Adipose tissue (tissue), 3 donors: Measurements from ENCODE around the gene ZCRB1. TPM values are rescaled to one million over a fixed set of nuclear protein-coding genes. Genes with fewer than 3 reads are reported as not detected.
"Not testable (repeated sequence)": the region's sequence is repeated elsewhere in the genome, so short reads cannot be mapped to it uniquely, and the experiment has no call there.

Experiments used
- H3K27ac ChIP-seq: one replicate; pipeline ENCODE4 v1.5.1; 2013; ENCODE audit warnings: low read depth, low read length
- WGBS, 3 donors: extraction: QIAGEN DNeasy Blood & Tissue Kit; methylation state at CpG; one replicate each; pipeline ENCODE4 v1.1.7; 2013; 5-methylcytosine and 5-hydroxymethylcytosine counted together
- polyA plus RNA-seq, 3 donors: library from polyadenylated mRNA; stranded (reverse); fragments of 200-250 nt; gene quantifications; one replicate each; pipeline ENCODE4 v1.2.3, GENCODE V29; 2013
- donor health status: healthy with polysubstance abuse.
- donor health status: Bipolar disorder and iron deficiency.
- donor health status: healthy.

The ZCRB1 gene, protein sequence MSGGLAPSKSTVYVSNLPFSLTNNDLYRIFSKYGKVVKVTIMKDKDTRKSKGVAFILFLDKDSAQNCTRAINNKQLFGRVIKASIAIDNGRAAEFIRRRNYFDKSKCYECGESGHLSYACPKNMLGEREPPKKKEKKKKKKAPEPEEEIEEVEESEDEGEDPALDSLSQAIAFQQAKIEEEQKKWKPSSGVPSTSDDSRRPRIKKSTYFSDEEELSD
- polyA plus RNA-seq = 10 to 100 TPM; 17.7 to 60.2 (median 27.5) TPM

DNA sequence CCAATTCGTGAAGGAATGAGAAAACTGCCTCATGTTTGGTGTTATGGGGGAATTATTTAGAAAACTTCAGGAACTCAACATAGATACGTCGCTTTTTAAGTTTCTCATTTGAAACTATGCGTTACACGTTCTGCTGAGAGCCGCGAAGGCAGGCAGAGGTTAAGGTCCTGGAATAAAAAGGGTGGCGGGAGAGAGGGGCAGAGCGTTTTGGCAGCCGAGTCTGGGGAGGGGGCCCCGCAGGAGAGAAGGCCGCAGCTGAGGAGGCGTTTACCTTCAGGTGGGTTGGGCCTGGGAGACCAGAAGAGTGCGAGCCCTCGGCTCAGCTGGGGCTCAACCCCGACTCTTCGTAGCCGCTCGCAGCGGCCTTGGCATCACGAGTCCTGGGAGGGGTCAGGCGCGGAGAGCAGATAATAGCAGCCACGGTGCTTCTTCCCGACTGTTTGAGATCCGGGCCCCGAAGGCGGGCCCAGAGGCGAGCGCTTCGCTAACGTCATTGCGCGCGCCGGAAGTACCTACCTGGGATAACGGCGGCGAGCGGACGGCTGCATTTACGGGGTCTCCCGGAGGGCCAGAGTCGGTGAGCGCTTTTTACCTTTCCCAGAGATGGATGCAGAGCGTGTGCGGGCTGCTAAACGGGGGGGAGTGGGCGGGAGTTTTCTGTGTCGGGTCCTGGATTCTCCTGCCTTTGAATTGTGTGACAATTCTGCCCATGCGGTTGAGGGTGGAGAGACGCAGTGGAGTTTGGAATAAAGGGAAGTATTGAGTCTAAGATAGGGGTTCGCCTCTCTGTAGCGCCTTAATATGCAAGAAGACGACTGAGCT, at the start of gene ZCRB1, which contains the start of gene PPHLN1:
Gene ZCRB1 (minus strand): TSS at position 442 of the 822 bp plus-strand sequence. CDS start 1,992 bp downstream, outside the sequence.
Gene PPHLN1 (plus strand): TSS at position 515 of the 822 bp plus-strand sequence. CDS start 9,736 bp downstream, outside the sequence.
- H3K27ac ChIP-seq = peak within 1 kb of the TSS; percentile 66
- 0 to 1% (median 0%) methylated on average over 55 of the region's 55 CpGs for WGBS, 3 donors

- H3K27ac ChIP-seq = no peak overlapping the region
Measured at GRCh38 chr12:42373669-42374068, 47.8 kb upstream of the ZCRB1 start.

DNA sequence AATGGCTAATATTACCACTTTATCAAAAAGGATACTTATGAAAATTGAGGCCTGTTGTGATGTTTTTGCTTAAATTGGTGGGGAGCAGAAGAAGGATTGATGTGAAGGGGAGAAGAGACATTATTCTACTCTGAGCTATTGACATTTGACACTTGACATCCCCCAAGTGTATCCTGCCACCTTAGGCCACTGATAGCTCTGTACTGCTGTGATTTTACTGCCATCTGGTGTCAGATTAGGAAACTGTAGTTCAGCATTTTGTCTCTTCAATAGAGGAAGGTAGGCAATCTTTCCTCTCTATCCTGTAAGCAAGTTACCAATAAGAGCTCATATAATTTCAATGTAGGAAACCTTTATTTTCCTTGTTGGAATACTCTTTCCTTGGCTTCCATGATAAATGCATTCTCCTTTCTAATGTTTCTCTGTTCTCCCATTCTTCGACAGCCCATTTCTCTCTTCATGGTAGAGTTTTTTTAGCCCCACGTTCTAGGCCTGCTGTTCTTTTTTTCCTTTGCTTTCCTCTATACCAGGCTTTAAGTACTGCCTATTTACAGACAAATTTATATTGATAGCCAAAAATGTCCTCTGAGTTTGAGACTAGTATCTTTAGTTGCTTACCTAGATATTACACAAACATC, 46.4 kb upstream of the ZCRB1 start:
- 83 to 94% (median 88%) methylated on average over 2 of the region's 2 CpGs for WGBS, 3 donors
- no peak overlapping the region for H3K27ac ChIP-seq

DNA sequence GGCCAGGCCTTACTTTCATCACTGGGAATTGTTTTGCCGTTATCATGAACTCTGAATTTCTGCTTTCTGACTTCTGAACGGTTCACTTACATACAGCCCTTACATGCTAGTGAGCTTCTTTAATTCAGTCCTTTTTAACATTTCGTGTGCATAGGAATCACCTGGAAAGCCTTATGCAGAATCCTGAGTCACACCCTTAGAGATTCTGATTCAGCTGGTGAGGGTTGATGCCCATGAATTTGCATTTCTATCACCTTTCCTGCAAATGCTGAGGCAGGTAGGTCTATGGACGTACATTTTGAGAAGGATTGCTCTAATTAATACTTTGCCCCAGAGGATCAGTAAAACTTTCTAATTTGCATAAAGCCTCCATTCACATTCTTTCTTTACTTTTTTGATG, 44.1 kb upstream of the ZCRB1 start:
- no peak overlapping the region for H3K27ac ChIP-seq
- 79 to 80% (median 79%) methylated on average over 4 of the region's 4 CpGs for WGBS, 3 donors

DNA sequence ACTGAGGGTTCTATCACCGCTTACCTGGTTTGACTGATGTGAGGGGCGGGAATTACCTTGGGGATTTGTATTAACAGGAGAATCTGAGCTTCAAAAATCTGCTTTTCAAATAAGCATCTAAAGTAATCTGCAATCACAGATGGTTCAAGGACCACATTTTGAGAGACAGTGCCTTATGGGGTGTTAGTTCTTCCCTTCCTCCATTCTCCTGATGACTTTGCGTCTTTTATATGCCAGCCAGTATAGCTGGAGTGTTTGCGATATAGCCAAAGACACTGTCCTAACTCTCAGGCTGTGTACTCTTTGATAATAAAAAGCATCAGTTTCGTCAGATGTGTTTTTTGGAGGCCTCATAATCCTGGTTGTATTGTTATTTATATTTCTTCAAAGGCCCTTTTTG, 39.6 kb upstream of the ZCRB1 start:
- WGBS, 3 donors = 95 to 97% (median 95%) methylated on average over 5 of the region's 5 CpGs
- H3K27ac ChIP-seq = no peak overlapping the region

GRCh38 chr12:42364692-42365091, 38.8 kb upstream of the ZCRB1 start:
- 70 to 83% (median 76%) methylated on average over 9 of the region's 9 CpGs for WGBS, 3 donors
- no peak overlapping the region for H3K27ac ChIP-seq

DNA sequence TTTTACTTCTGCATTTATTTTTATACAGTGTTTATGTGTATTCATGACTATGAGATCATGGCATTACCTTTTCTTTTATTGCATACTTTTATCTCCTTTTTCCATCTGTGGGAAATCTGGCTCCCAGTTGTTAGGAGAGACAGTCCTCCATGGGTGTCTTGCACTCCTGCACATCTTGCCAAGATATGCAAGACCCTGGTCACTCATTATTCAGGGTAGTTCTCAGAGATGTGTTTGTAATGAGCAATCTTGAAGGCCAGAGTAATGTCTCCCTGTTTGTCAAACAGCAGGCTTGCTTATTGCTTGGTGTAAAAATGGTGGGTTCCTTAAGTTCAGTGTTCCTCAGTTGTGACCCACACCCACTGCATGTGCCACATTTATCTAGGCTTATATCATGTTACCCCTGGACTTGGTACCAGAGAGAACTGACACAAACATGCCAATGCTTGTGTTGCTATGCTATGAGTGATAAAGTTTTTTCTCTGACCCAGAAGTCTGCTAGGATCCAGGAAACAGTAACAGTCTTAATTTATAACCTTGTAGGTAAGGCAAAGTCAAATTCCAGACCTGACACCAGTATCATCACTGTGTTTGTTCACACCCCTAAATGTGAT, 36.9 kb upstream of the ZCRB1 start:
- H3K27ac ChIP-seq = no peak overlapping the region

- no peak overlapping the region for H3K27ac ChIP-seq
- 77 to 83% (median 80%) methylated on average over 4 of the region's 4 CpGs for WGBS, 3 donors
Measured at GRCh38 chr12:42361909-42362646, 36.2 kb upstream of the ZCRB1 start.

- H3K27ac ChIP-seq = no peak overlapping the region
- 90 to 100% (median 91%) methylated on average over 6 of the region's 6 CpGs for WGBS, 3 donors
Measured at GRCh38 chr12:42360747-42361403, 35.0 kb upstream of the ZCRB1 start.

- WGBS, 3 donors = 88 to 90% (median 89%) methylated on average over 2 of the region's 2 CpGs
- H3K27ac ChIP-seq = no peak overlapping the region
Measured at GRCh38 chr12:42356344-42356743, 30.4 kb upstream of the ZCRB1 start.

- WGBS, 3 donors = 97 to 98% (median 98%) methylated on average over 11 to 33 of the region's 34 CpGs
- not testable (repeated sequence) for H3K27ac ChIP-seq
Measured at GRCh38 chr12:42350021-42350407, 24.1 kb upstream of the ZCRB1 start.

DNA sequence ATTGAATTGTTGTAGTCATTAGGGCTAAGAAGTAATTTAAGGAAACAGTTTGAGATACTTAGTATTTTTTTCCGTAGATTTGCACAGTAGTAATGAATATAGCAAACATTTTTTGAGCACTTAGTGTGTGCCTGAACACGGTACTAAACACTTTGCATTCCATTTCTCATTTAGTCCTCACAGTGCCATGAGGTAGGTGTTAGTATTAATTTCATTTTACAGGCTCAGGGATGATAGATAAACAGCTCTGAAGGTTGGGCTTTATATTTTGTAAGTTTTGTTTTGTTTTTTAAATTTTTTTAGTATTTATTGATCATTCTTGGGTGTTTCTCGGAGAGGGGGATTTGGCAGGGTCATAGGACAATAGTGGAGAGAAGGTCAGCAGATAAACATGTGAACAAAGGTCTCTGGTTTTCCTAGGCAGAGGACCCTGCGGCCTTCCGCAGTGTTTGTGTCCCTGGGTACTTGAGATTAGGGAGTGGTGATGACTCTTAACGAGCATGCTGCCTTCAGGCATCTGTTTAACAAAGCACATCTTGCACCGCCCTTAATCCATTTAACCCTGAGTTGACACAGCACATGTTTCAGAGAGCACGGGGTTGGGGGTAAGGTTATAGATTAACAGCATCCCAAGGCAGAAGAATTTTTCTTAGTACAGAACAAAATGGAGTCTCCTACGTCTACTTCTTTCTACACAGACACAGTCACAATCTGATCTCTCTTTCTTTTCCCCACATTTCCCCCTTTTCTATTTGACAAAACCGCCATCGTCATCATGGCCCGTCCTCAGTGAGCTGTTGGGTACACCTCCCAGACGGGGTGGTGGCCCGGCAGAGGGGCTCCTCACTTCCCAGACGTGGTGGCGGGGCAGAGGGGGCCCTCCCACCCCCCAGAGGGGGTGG, 23.5 kb upstream of the ZCRB1 start:
- not testable (repeated sequence) for H3K27ac ChIP-seq
- WGBS, 3 donors = 87 to 95% (median 91%) methylated on average over 11 of the region's 16 CpGs

GRCh38 chr12:42346403-42347002, 20.6 kb upstream of the ZCRB1 start:
- 97 to 100% (median 100%) methylated on average over 1 of the region's 1 CpG for WGBS, 3 donors
- H3K27ac ChIP-seq = no peak overlapping the region

DNA sequence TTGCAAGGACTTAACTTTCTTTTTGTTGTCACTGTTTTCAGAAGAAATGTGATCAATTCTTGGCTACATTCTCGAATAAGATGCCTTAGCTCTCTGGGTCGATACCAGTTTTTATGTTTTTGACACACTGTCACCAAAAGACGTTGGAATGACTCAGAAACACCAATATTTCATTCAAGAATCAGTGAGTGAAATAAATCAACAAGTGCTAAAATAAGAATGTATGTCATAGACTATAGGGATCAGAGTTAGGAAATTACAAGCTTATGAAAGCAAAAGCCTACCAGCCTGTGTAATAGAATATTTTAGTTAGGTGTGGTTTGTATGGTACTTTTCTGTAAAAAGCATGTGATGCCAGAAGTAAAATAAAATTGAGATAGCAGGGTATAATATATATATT, 17.8 kb upstream of the ZCRB1 start:
- 58 to 74% (median 73%) methylated on average over 3 of the region's 3 CpGs for WGBS, 3 donors
- no peak overlapping the region for H3K27ac ChIP-seq

GRCh38 chr12:42342028-42342427, 16.1 kb upstream of the ZCRB1 start:
- H3K27ac ChIP-seq = no peak overlapping the region
- WGBS, 3 donors = 64 to 88% (median 88%) methylated on average over 2 of the region's 2 CpGs

GRCh38 chr12:42338280-42338679, 12.4 kb upstream of the ZCRB1 start:
- no peak overlapping the region for H3K27ac ChIP-seq
- 82 to 95% (median 83%) methylated on average over 2 of the region's 2 CpGs for WGBS, 3 donors

- no peak overlapping the region for H3K27ac ChIP-seq
- 29 to 64% (median 42%) methylated on average over 1 of the region's 1 CpG for WGBS, 3 donors
Measured at GRCh38 chr12:42336286-42336685, 10.4 kb upstream of the ZCRB1 start.
